ENCODE measurements around the gene HOXD13.
A peak's percentile ranks its signal among the peaks of the same experiment; 100 is the strongest.

The HOXD13 gene

DNA sequence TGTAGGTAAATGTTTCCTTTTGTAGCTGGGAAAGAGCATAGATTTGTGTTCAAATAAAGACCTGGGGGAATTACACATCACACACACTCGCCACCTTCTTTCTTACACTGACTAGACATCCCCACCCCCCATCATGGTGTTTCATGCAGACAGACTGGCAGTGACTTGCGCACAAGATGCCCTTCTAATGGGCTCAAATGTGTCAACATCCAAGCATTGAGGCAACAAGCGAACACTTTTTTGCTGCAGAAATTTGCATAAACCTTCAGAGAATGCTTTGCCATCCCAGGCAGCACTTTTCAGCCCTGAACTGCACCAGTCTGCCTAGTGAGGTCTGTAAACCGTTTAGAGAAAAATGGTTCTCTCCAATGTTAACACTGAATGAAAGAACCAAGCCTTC is 41.5 kb downstream of the HOXD13 start:
- DNase-seq, result no peak
- no peak overlapping the region for H2BK120ac ChIP-seq (ENCODE audit: insufficient read depth, low read length, poor library complexity)
- H3K36me3 ChIP-seq (ENCODE audit: control insufficient read depth in 1 of 2, insufficient read depth in 2 of 2, low read length in 2 of 2), result no peaks in the 10 kb centered on the region
- H3K79me2 ChIP-seq (ENCODE audit: control insufficient read depth, insufficient read depth, low read length, poor library complexity), result no peaks in the 10 kb centered on the region
- no peak overlapping the region for H2BK12ac ChIP-seq (ENCODE audit: low read length)
- no peak overlapping the region for H2AK5ac ChIP-seq (ENCODE audit: low read length)
- H3K9me3 ChIP-seq (ENCODE audit: insufficient read depth, low read depth, low read length), result peaks cover 10% of the 10 kb centered on the region
- H4K8ac ChIP-seq (ENCODE audit: low read depth, low read length), result no peak overlapping the region
- no peak overlapping the region for H3K4me2 ChIP-seq (ENCODE audit: low read length)
- no peak overlapping the region for H4K12ac ChIP-seq (ENCODE audit: low read depth, low read length)
- H3K4ac ChIP-seq (ENCODE audit: low read depth, low read length), result no peak overlapping the region
- H3K79me1 ChIP-seq (ENCODE audit: low read length), result no peaks in the 10 kb centered on the region
- no peak overlapping the region for H3K9ac ChIP-seq (ENCODE audit: low read length)
- H2AFZ ChIP-seq (ENCODE audit: insufficient read depth, low read length, poor library complexity), result no peak overlapping the region
- H2BK5ac ChIP-seq (ENCODE audit: low read depth, low read length, poor library complexity), result no peak overlapping the region
- H3K18ac ChIP-seq (ENCODE audit: low read length), result no peak overlapping the region
- no peak overlapping the region for H3K23ac ChIP-seq (ENCODE audit: low read length)
- H3K4me1 ChIP-seq (ENCODE audit: control insufficient read depth in 1 of 2, insufficient read depth in 2 of 2, low read length in 2 of 2), result peaks cover 5 to 18% of the 10 kb centered on the region in 2 experiments
- WGBS (ENCODE audit: extremely low coverage, insufficient coverage, insufficient read length), result no CpG with 5 or more reads among the region's 4 CpGs
- H3K27ac ChIP-seq (ENCODE audit: low read depth, low read length), result no peak overlapping the region
- no peak overlapping the region for H3K14ac ChIP-seq (ENCODE audit: low read length)
- H4K91ac ChIP-seq (ENCODE audit: low read depth, low read length), result no peak overlapping the region
- peaks cover 86% of the 10 kb centered on the region for H3K27me3 ChIP-seq (ENCODE audit: insufficient read depth, low read length)
- no peak overlapping the region for H3K4me3 ChIP-seq (ENCODE audit: low read depth, low read length)

DNA sequence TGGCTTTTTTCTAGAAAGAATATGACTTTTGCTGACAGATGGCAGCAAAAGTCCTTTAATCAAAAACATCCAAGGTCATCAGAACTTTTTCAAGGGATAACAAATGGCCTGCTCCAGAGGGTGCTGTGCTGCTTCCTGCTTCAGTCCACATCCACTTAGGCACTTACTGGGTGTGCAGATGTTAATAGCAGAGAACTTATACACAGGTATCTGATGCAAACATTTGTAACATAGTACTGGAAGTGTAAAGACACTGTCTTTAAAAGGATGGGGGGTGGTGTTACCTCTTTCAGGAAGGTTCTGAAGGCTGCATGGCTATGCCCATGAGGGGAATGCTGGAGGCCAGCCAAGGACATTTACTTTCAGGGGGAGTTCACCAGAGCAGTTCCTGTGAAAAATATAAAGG is 42.5 kb downstream of the HOXD13 start:
- Histone ChIP-seq H2BK5ac (ENCODE audit: low read depth, low read length, poor library complexity) (no peak overlapping the region), H3K79me1 (ENCODE audit: low read length) (no peaks in the 10 kb centered on the region), H3K18ac (ENCODE audit: low read length) (no peak overlapping the region), H2AFZ (ENCODE audit: insufficient read depth, low read length, poor library complexity) (no peak overlapping the region), H2BK12ac (ENCODE audit: low read length) (no peak overlapping the region), H3K4ac (ENCODE audit: low read depth, low read length) (no peak overlapping the region), H3K23ac (ENCODE audit: low read length) (no peak overlapping the region), H2BK120ac (ENCODE audit: insufficient read depth, low read length, poor library complexity) (no peak overlapping the region), H3K27ac (ENCODE audit: low read depth, low read length) (no peak overlapping the region), H3K14ac (ENCODE audit: low read length) (no peak overlapping the region), H3K4me1 (ENCODE audit: control insufficient read depth in 1 of 2, insufficient read depth in 2 of 2, low read length in 2 of 2) (peaks cover 5 to 10% of the 10 kb centered on the region in 2 experiments), H2AK5ac (ENCODE audit: low read length) (no peak overlapping the region), H3K9me3 (ENCODE audit: insufficient read depth, low read depth, low read length) (peaks cover 10% of the 10 kb centered on the region), H3K79me2 (ENCODE audit: control insufficient read depth, insufficient read depth, low read length, poor library complexity) (no peaks in the 10 kb centered on the region), H3K9ac (ENCODE audit: low read length) (no peak overlapping the region), H4K8ac (ENCODE audit: low read depth, low read length) (no peak overlapping the region), H3K4me2 (ENCODE audit: low read length) (no peak overlapping the region), H4K91ac (ENCODE audit: low read depth, low read length) (no peak overlapping the region), H3K27me3 (ENCODE audit: insufficient read depth, low read length) (peaks cover 80% of the 10 kb centered on the region), H3K4me3 (ENCODE audit: low read depth, low read length) (no peak overlapping the region), H3K36me3 (ENCODE audit: control insufficient read depth in 1 of 2, insufficient read depth in 2 of 2, low read length in 2 of 2) (no peaks in the 10 kb centered on the region), H4K12ac (ENCODE audit: low read depth, low read length) (no peak overlapping the region)
- DNase-seq, result no peak

DNA sequence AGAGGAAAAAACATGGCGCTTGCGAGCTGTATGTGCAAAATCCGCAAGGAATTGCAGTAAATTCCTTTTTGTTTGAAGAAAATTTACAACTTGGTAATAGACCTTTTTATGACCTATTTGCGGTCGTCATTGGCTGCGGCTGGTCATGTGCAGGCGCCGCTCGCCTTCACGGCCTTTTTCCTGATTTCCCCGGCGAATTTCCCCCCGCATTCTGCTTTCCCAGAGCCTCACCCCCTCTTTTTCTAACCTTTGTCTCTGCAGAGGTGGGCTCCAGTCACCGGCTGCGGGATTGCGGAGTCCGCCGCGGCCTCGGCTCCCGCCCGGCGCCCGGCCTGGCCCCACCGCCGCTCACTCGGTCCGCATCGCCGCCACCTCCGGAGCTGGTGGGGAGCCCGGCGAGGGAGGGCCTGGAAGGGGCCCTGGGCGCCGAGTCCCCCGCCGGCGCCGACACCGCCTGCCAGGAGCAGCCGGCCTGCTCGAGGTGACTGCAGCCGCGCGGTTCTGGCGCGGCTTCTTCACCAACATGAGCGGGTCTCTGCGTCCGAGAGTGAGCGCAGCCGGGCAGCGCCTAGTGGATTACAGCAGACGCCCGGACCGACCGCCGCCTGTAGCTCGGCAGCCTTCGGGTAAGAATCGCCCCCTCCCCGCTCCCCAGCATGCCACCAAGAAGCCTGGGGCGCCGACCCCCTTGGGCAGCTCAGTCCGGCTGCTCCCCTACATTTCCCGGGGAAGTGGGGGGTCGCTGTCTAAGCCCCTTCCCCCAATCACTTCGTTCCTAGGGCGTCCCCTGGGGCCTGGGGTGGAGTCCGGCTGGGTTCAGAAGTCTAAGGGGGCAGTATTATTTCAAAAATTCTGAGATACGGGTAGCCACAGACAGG is 44.1 kb downstream of the HOXD13 start:
- no peaks in the 10 kb centered on the region for H3K79me2 ChIP-seq (ENCODE audit: control insufficient read depth, insufficient read depth, low read length, poor library complexity)
- no peak overlapping the region for H3K9ac ChIP-seq (ENCODE audit: low read length)
- no peak overlapping the region for H2BK12ac ChIP-seq (ENCODE audit: low read length)
- no peak overlapping the region for H2AK5ac ChIP-seq (ENCODE audit: low read length)
- no CpG with 5 or more reads among the region's 71 CpGs for WGBS (ENCODE audit: extremely low coverage, insufficient coverage, insufficient read length)
- H2BK120ac ChIP-seq (ENCODE audit: insufficient read depth, low read length, poor library complexity), result no peak overlapping the region
- H4K8ac ChIP-seq (ENCODE audit: low read depth, low read length), result no peak overlapping the region
- H3K9me3 ChIP-seq (ENCODE audit: insufficient read depth, low read depth, low read length), result peaks cover 8% of the 10 kb centered on the region
- H3K18ac ChIP-seq (ENCODE audit: low read length), result no peak overlapping the region
- no peak overlapping the region for H3K4ac ChIP-seq (ENCODE audit: low read depth, low read length)
- H3K27me3 ChIP-seq (ENCODE audit: insufficient read depth, low read length), result peaks cover 69% of the 10 kb centered on the region
- H2AFZ ChIP-seq (ENCODE audit: insufficient read depth, low read length, poor library complexity), result no peak overlapping the region
- H3K4me2 ChIP-seq (ENCODE audit: low read length), result peak overlapping the region; percentile 79
- no peak overlapping the region for H3K23ac ChIP-seq (ENCODE audit: low read length)
- H3K36me3 ChIP-seq (ENCODE audit: control insufficient read depth in 1 of 2, insufficient read depth in 2 of 2, low read length in 2 of 2), result no peaks in the 10 kb centered on the region
- peak overlapping the region; percentile 53 for H3K4me3 ChIP-seq (ENCODE audit: low read depth, low read length)
- H4K91ac ChIP-seq (ENCODE audit: low read depth, low read length), result no peak overlapping the region
- no peak overlapping the region for H3K27ac ChIP-seq (ENCODE audit: low read depth, low read length)
- H3K79me1 ChIP-seq (ENCODE audit: low read length), result peaks cover 2% of the 10 kb centered on the region
- H3K14ac ChIP-seq (ENCODE audit: low read length), result no peak overlapping the region
- DNase-seq, result peak in 1 of 2 donors; percentile 20
- no peak overlapping the region for H2BK5ac ChIP-seq (ENCODE audit: low read depth, low read length, poor library complexity)
- peaks cover 5 to 6% of the 10 kb centered on the region in 2 experiments for H3K4me1 ChIP-seq (ENCODE audit: control insufficient read depth in 1 of 2, insufficient read depth in 2 of 2, low read length in 2 of 2)
- H4K12ac ChIP-seq (ENCODE audit: low read depth, low read length), result no peak overlapping the region

DNA sequence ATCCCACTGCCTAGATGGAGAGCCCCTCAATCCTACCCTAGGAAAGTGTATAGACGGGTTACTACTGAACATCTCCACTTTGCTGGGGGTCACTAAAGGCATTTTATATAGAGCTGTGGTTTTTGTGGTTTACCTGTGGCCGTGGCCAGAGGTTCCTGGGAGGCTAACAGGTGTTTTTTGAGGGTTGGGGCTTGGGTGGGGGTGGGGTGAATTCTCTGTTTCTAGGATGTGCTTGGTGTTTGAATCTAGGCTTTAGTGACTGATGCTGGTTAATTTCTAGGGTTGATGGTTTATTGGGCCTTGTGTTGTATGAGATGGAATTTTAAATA is 44.7 kb downstream of the HOXD13 start:
- H3K4me1 ChIP-seq (ENCODE audit: control insufficient read depth in 1 of 2, insufficient read depth in 2 of 2, low read length in 2 of 2), result peaks cover 5 to 6% of the 10 kb centered on the region in 2 experiments

More for the DNA sequence above, 44.7 kb downstream of the HOXD13 start:
- H3K79me2 ChIP-seq (ENCODE audit: control insufficient read depth, insufficient read depth, low read length, poor library complexity), result no peaks in the 10 kb centered on the region
- no peak overlapping the region for H3K18ac ChIP-seq (ENCODE audit: low read length)
- H3K4me3 ChIP-seq (ENCODE audit: low read depth, low read length), result no peak overlapping the region
- no peak overlapping the region for H4K12ac ChIP-seq (ENCODE audit: low read depth, low read length)
- no CpG with 5 or more reads among the region's 2 CpGs for WGBS (ENCODE audit: extremely low coverage, insufficient coverage, insufficient read length)
- no peak overlapping the region for H2BK5ac ChIP-seq (ENCODE audit: low read depth, low read length, poor library complexity)
- no peak overlapping the region for H3K23ac ChIP-seq (ENCODE audit: low read length)
- H4K91ac ChIP-seq (ENCODE audit: low read depth, low read length), result no peak overlapping the region
- no peak overlapping the region for H2BK120ac ChIP-seq (ENCODE audit: insufficient read depth, low read length, poor library complexity)
- no peak overlapping the region for H3K14ac ChIP-seq (ENCODE audit: low read length)
- peaks cover 2% of the 10 kb centered on the region for H3K79me1 ChIP-seq (ENCODE audit: low read length)
- H2AK5ac ChIP-seq (ENCODE audit: low read length), result no peak overlapping the region
- no peak overlapping the region for H2AFZ ChIP-seq (ENCODE audit: insufficient read depth, low read length, poor library complexity)
- no peak overlapping the region for H3K4me2 ChIP-seq (ENCODE audit: low read length)
- DNase-seq, result no peak
- H3K27ac ChIP-seq (ENCODE audit: low read depth, low read length), result no peak overlapping the region
- no peak overlapping the region for H3K9ac ChIP-seq (ENCODE audit: low read length)
- peaks cover 69% of the 10 kb centered on the region for H3K27me3 ChIP-seq (ENCODE audit: insufficient read depth, low read length)
- H3K9me3 ChIP-seq (ENCODE audit: insufficient read depth, low read depth, low read length), result peaks cover 8% of the 10 kb centered on the region
- H4K8ac ChIP-seq (ENCODE audit: low read depth, low read length), result no peak overlapping the region
- H3K4ac ChIP-seq (ENCODE audit: low read depth, low read length), result no peak overlapping the region
- no peak overlapping the region for H2BK12ac ChIP-seq (ENCODE audit: low read length)
- no peaks in the 10 kb centered on the region for H3K36me3 ChIP-seq (ENCODE audit: control insufficient read depth in 1 of 2, insufficient read depth in 2 of 2, low read length in 2 of 2)
